Sigmoid colon (tissue), 7 donors: ENCODE results near the gene SDC1. TPM values are rescaled to one million over a fixed set of nuclear protein-coding genes. Genes with fewer than 3 reads are reported as not detected.

Experiments used
- DNase-seq: peaks from one replicate; pipeline ENCODE4 v3.0.0-alpha.2; 2019
- H3K27ac ChIP-seq, 4 donors: fragments of 200-600 bp; sonication (generic); one replicate each; pipeline ENCODE4 v1.5.1; 2016 to 2019; ENCODE audit warnings: mild to moderate bottlenecking in 1 of 4
- H3K27me3 ChIP-seq, 3 donors: fragments of 200-600 bp; sonication (generic); one replicate each; pipeline ENCODE4 v1.5.1; 2019; ENCODE audit warnings: mild to moderate bottlenecking in 1 of 3
- H3K36me3 ChIP-seq, 4 donors: fragments of 200-600 bp; sonication (generic); one replicate each; pipeline ENCODE4 v1.5.1; 2016 to 2019
- H3K4me1 ChIP-seq, 4 donors: fragments of 200-600 bp; sonication (generic); one replicate each; pipeline ENCODE4 v1.5.1; 2017 to 2019
- H3K4me3 ChIP-seq, 4 donors: fragments of 200-600 bp; sonication (generic); one replicate each; pipeline ENCODE4 v1.5.1; 2017 to 2019; ENCODE audit warnings: mild to moderate bottlenecking in 2 of 4, moderate library complexity in 1 of 4
- H3K9me3 ChIP-seq, 4 donors: fragments of 200-600 bp in 3 of 4; sonication (generic) in 3 of 4; one replicate each; pipeline versions ENCODE4 v1.5.1 to v1.6.1; 2013 to 2019
- EP300 ChIP-seq, 4 donors: sonication (generic); formaldehyde crosslinking; IDR thresholded peaks; one replicate each; pipeline ENCODE4 v1.6.1; 2017; ENCODE audit warnings: antibody characterized with exemption in 4 of 4
- POLR2A ChIP-seq, 2 donors: fragments of 450-650 bp; IDR thresholded peaks; one replicate each; pipeline ENCODE4 v1.6.1; 2016; ENCODE audit warnings: antibody characterized with exemption in 2 of 2, mild to moderate bottlenecking in 2 of 2, moderate library complexity in 2 of 2
- POLR2AphosphoS5 ChIP-seq, 4 donors: sonication (generic); formaldehyde crosslinking; IDR thresholded peaks; one replicate each; pipeline ENCODE4 v1.6.1; 2017; ENCODE audit warnings: antibody characterized with exemption in 4 of 4
- WGBS, 2 donors: extraction: QIAGEN DNeasy Blood & Tissue Kit; methylation state at CpG; one replicate each; pipeline ENCODE4 v1.1.7; 2013; 5-methylcytosine and 5-hydroxymethylcytosine counted together
- intact Hi-C: fragments of 100-400 bp; cut with DNase I; formaldehyde crosslinking; loops from one replicate; pipeline ENCODE4 v1.15.1; 2023
- polyA plus RNA-seq, 3 donors: library from polyadenylated mRNA; stranded (reverse); fragments of 200-250 nt; gene quantifications; one replicate each; pipeline ENCODE4 v1.2.3, GENCODE V29; 2013
- total RNA-seq, 4 donors: library from RNA; depleted of rRNA; stranded (reverse); fragments of >200 nt; gene quantifications; one replicate each; pipeline ENCODE4 v1.1.0, GENCODE V29; 2016
- TF ChIP-seq, protein P1 (sequence below), 4 experiments: fragments of 450-650 bp in 3 of 4; fragments of 200-600 bp in 1 of 4; IDR thresholded peaks; one replicate each; pipeline ENCODE4 v1.5.1; 2016 to 2019; ENCODE audit warnings: antibody characterized with exemption in 4 of 4, mild to moderate bottlenecking in 3 of 4, moderate library complexity in 2 of 4
- donor health status: healthy with polysubstance abuse.
- donor health status: Bipolar disorder and iron deficiency.
- donor health status: healthy.

SDC1 gene
- total and polyA plus RNA-seq, 7 donors = 0.33 to 104 (median 8.0) TPM; not detected in 1

DNA sequence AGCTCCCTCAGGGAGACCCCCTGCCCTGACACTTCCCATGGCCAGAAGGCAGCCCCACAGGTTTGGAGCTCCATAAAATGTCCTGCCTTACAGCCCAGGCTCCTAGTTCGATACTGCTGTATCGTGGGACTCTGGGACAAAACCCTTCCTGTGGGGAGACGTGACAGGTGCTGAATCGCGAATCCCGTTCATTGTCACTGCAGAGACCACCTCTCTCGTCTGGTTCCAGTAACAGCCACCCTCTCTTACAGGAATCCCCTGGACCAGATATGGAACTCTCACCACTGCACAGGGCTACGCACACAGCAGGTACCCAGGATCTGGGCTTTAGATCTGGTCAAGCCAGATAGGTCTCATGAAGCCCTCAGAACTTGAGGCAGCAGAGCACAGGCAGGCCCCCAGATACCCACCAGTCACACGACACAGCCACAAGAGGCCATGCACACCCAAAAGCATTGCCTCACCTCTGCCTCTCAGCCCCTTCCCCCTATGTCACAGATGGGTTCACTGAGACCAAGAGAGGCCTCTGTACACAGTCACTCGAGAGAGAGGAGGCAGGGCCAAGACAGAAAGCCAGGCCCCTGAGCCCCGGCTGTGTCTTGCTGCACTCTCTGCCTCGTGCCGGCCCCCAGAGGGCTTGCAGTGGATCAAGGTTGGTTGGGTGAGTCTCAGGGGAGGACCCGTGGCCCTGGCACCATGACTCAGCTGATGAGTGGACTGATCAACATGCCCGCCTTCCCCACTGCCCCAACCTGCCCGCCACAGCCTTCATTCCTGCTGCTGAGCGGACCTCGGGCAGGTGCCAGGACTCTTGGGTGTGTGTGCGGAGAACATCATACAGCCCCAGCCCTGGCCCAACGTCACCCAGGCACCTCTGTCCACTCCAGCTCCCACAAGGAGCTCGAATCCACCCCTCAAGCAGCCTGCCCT, 7.6 kb downstream of the SDC1 start:
- no peaks in the 10 kb centered on the region for H3K27me3 ChIP-seq
- intact Hi-C loops = no loop called here
- DNase-seq = no peak
- H3K4me1 ChIP-seq = no peaks in the 10 kb centered on the region
- H3K27ac ChIP-seq = no peak overlapping the region
- H3K9me3 ChIP-seq = no peaks in the 10 kb centered on the region
- no peak overlapping the region for H3K4me3 ChIP-seq
- 84 to 89% methylated on average over 21 of the region's 21 CpGs for WGBS, 2 donors
- TF ChIP-seq, protein P1, sequence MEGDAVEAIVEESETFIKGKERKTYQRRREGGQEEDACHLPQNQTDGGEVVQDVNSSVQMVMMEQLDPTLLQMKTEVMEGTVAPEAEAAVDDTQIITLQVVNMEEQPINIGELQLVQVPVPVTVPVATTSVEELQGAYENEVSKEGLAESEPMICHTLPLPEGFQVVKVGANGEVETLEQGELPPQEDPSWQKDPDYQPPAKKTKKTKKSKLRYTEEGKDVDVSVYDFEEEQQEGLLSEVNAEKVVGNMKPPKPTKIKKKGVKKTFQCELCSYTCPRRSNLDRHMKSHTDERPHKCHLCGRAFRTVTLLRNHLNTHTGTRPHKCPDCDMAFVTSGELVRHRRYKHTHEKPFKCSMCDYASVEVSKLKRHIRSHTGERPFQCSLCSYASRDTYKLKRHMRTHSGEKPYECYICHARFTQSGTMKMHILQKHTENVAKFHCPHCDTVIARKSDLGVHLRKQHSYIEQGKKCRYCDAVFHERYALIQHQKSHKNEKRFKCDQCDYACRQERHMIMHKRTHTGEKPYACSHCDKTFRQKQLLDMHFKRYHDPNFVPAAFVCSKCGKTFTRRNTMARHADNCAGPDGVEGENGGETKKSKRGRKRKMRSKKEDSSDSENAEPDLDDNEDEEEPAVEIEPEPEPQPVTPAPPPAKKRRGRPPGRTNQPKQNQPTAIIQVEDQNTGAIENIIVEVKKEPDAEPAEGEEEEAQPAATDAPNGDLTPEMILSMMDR (IDR thresholded peaks at IDR 0.05) = no peak
- no peaks in the 10 kb centered on the region for H3K36me3 ChIP-seq

DNA sequence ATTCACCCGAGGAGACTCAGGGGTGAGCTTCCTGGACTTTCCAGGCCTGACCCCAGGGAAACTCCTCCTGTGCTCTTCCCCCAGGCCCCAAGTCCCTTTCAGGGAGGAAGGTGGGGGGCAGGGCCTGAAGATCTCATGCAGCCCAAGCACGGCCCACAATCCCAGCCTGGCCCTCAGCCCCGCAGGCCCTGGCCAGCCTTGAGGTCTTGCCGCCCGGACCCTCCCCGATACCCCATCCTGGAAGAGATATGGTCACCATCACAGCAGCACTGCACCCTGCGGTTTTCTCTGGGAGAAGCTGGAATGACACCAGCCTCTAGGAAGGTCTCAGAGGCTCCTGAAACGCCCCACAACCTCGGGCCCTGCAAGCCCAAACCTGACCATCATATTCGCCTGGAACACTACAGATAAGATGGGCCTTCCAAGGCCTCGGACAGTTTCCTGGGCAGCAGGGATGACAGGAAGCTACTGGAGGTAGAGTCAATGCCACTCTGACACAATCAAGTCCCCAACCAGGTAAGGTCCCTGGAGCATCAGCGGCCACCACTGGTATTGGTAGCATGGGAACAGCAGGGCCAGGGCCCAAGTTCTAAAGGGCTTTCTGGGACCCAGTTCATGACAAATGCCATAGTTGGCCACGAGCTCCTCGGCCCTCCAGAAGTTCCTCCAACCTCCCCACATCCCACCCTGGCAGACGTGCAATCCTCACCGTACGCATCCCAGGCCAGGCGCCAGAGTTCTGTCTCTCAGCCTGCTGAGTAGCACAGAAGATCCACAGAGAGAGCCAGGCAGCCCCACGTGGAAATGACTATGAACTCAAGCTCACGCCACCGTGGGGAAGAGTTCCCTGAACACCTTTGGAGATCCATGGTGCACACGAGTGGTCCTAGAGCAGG, 8.6 kb downstream of the SDC1 start:
- no peak overlapping the region for H3K4me3 ChIP-seq
- H3K9me3 ChIP-seq = no peaks in the 10 kb centered on the region
- H3K27ac ChIP-seq = no peak overlapping the region
- no peaks in the 10 kb centered on the region for H3K4me1 ChIP-seq
- 83 to 91% methylated on average over 22 of the region's 22 CpGs for WGBS, 2 donors
- no peak for TF ChIP-seq POLR2AphosphoS5 (IDR thresholded peaks at IDR 0.05)
- TF ChIP-seq, protein P1 (IDR thresholded peaks at IDR 0.05) = no peak
- no peak for TF ChIP-seq EP300 (IDR thresholded peaks at IDR 0.05)
- TF ChIP-seq POLR2A (IDR thresholded peaks at IDR 0.05) = no peak
- DNase-seq = no peak
- intact Hi-C loops = no loop called here
- no peaks in the 10 kb centered on the region for H3K36me3 ChIP-seq
- H3K27me3 ChIP-seq = no peaks in the 10 kb centered on the region

DNA sequence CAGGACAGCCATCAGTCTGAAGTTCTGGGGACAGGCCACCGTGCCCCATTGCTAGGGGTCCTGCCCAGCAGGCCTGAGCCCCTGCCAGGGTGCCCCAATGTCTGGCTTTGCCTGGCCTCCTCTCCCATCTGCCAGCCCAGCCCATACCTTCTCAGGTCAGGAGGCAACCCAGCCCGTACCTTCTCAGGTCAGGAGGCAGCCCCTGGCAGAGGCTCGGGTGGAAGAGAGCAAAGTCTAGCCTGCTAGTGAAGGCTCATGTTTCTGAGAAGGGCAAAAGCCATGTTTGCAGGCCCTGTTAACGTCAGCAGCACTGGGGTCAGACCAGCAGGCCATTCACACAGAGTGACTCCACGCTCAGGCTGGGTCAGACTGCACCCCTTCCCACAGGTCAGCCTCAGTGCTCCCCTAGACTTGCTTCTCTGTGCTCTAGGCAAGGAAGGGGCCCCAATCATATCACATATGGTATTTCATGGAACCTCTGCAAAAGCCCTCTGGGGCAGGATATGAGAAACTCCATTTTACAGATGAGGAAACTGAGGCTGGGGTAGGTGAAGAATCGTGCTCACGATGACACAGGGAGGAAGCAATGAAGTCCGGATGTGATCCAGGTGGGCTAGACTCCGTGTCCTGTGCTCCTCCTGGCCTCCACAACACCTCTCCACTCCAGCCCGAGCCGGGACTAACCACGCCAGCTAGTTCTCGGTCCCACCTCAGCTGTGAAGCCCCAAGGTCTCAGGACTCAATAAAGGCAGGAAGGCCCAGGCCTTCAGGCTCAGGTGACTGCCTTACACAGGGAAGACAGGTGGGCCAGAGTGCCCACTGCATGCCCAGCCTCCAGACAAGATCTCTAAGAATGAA, 9.5 kb downstream of the SDC1 start:
- Histone ChIP-seq H3K27me3 (no peaks in the 10 kb centered on the region), H3K36me3 (no peaks in the 10 kb centered on the region), H3K4me1 (no peaks in the 10 kb centered on the region), H3K4me3 (no peak overlapping the region), H3K9me3 (no peaks in the 10 kb centered on the region), H3K27ac (no peak overlapping the region)
- no peak for TF ChIP-seq POLR2AphosphoS5 (IDR thresholded peaks at IDR 0.05)
- TF ChIP-seq EP300 (IDR thresholded peaks at IDR 0.05) = no peak
- no peak for TF ChIP-seq POLR2A (IDR thresholded peaks at IDR 0.05)
- TF ChIP-seq, protein P1 (IDR thresholded peaks at IDR 0.05) = no peak
- WGBS, 2 donors = 67 to 84% methylated on average over 13 of the region's 13 CpGs
- DNase-seq = no peak
- intact Hi-C loops = no loop called here

DNA sequence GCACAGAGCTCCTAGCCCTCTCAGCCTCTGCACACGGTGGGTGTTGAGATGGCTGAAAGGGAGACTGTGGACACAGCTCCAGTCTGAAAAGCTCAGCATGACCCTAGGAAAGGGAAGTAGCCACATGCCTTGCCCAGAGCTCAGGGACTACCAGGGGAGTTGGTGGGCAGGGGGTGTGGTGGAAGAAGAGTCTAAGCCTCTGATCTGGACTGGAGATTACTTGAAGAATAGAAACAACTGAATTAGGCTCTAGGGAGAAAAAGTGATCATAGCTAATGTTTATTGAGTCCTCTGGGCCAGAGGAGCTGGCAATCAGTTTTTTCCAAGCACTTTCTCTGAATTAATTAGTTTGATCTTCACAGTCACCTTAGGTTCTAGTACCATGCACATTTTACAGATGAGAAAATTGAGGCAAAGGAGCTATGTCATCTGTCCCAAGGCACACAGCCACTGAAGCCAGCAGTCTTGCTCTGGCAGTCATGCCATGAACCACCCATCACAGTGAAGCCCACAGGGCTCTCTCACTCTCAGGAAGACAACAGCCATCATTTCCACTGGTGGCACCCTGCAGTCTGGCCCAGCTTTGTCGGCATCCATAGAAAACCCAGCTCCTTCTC, 10.3 kb downstream of the SDC1 start:
- intact Hi-C loops = no loop called here
- TF ChIP-seq POLR2A (IDR thresholded peaks at IDR 0.05) = no peak
- no peak for TF ChIP-seq EP300 (IDR thresholded peaks at IDR 0.05)
- no peak for TF ChIP-seq POLR2AphosphoS5 (IDR thresholded peaks at IDR 0.05)
- TF ChIP-seq, protein P1 (IDR thresholded peaks at IDR 0.05) = no peak
- DNase-seq = no peak
- 75 to 85% methylated on average over 2 of the region's 2 CpGs for WGBS, 2 donors
- no peak overlapping the region for H3K4me3 ChIP-seq
- no peaks in the 10 kb centered on the region for H3K4me1 ChIP-seq
- H3K27me3 ChIP-seq = no peaks in the 10 kb centered on the region
- H3K27ac ChIP-seq = no peak overlapping the region
- no peaks in the 10 kb centered on the region for H3K36me3 ChIP-seq
- H3K9me3 ChIP-seq = no peaks in the 10 kb centered on the region
